ENCODE data around the gene RAP1GAP. TPM values are rescaled to one million over a fixed set of nuclear protein-coding genes. Genes with fewer than 3 reads are reported as not detected.

RAP1GAP gene
- total and polyA plus RNA-seq, 8 donors: 21.1 to 117 (median 59.2) TPM

- TF ChIP-seq POLR2A (IDR thresholded peaks at IDR 0.05) (no peak), POLR2AphosphoS5 (IDR thresholded peaks at IDR 0.05) (no peak), EP300 (IDR thresholded peaks at IDR 0.05) (no peak)
- TF ChIP-seq, protein P1, sequence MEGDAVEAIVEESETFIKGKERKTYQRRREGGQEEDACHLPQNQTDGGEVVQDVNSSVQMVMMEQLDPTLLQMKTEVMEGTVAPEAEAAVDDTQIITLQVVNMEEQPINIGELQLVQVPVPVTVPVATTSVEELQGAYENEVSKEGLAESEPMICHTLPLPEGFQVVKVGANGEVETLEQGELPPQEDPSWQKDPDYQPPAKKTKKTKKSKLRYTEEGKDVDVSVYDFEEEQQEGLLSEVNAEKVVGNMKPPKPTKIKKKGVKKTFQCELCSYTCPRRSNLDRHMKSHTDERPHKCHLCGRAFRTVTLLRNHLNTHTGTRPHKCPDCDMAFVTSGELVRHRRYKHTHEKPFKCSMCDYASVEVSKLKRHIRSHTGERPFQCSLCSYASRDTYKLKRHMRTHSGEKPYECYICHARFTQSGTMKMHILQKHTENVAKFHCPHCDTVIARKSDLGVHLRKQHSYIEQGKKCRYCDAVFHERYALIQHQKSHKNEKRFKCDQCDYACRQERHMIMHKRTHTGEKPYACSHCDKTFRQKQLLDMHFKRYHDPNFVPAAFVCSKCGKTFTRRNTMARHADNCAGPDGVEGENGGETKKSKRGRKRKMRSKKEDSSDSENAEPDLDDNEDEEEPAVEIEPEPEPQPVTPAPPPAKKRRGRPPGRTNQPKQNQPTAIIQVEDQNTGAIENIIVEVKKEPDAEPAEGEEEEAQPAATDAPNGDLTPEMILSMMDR (IDR thresholded peaks at IDR 0.05): no peak
- Histone ChIP-seq H3K4me3 (no peak overlapping the region), H3K27me3 (no peaks in the 10 kb centered on the region), H3K9me3 (no peaks in the 10 kb centered on the region), H3K27ac (no peak overlapping the region), H3K4me1 (no peaks in the 10 kb centered on the region), H3K36me3 (peaks cover 26 to 90% (median 85%) of the 10 kb centered on the region in 4 donors)
- DNase-seq: no peak
- intact Hi-C loops (cut with DNase I; ENCODE audit: low total_unique reads): no loop called here
Measured at GRCh38 chr1:21693732-21694131, 24.6 kb upstream of the RAP1GAP start.

DNA sequence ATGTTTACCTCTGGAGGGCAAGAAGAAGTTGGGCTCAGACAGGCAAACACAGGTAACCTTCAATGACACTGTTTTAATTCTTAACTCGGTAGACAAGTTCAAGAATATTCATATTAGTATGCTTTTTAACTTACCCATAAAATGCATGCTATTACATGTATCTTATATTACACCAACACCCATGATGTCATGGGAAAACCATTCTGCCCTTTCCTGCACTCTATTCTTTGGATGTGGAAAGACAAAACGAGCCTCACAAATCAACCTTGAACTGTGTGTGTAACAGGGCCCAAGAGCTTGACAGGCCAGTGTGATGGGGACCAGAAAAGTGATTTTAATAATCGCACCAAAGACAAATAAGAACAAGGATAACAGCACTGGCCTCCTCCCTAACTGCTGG is 22.6 kb upstream of the RAP1GAP start:
- TF ChIP-seq POLR2AphosphoS5 (IDR thresholded peaks at IDR 0.05): no peak
- no peak for TF ChIP-seq POLR2A (IDR thresholded peaks at IDR 0.05)
- TF ChIP-seq, protein P1 (IDR thresholded peaks at IDR 0.05): no peak
- no peak for TF ChIP-seq EP300 (IDR thresholded peaks at IDR 0.05)
- DNase-seq: no peak
- intact Hi-C loops (cut with DNase I; ENCODE audit: low total_unique reads): no loop called here
- no peak overlapping the region for H3K4me3 ChIP-seq
- H3K27ac ChIP-seq: no peak overlapping the region
- H3K4me1 ChIP-seq: no peaks in the 10 kb centered on the region
- H3K36me3 ChIP-seq: peaks cover 39 to 100% (median 95%) of the 10 kb centered on the region in 4 donors
- no peaks in the 10 kb centered on the region for H3K27me3 ChIP-seq
- 64 to 77% (median 71%) methylated on average over 3 of the region's 3 CpGs for WGBS, 5 donors
- no peaks in the 10 kb centered on the region for H3K9me3 ChIP-seq

- no peaks in the 10 kb centered on the region for H3K9me3 ChIP-seq
- H3K4me1 ChIP-seq: no peaks in the 10 kb centered on the region
- 87 to 94% (median 91%) methylated on average over 6 of the region's 6 CpGs for WGBS, 5 donors
- TF ChIP-seq POLR2A (IDR thresholded peaks at IDR 0.05) (no peak), EP300 (IDR thresholded peaks at IDR 0.05) (no peak), POLR2AphosphoS5 (IDR thresholded peaks at IDR 0.05) (no peak)
- TF ChIP-seq, protein P1 (IDR thresholded peaks at IDR 0.05): no peak
- intact Hi-C loops (cut with DNase I; ENCODE audit: low total_unique reads): no loop called here
- no peak for DNase-seq
- H3K27me3 ChIP-seq: no peaks in the 10 kb centered on the region
- no peak overlapping the region for H3K27ac ChIP-seq
- peaks cover 39 to 100% (median 99%) of the 10 kb centered on the region in 4 donors for H3K36me3 ChIP-seq
- H3K4me3 ChIP-seq: no peak overlapping the region
Measured at GRCh38 chr1:21689661-21690372, 20.7 kb upstream of the RAP1GAP start.

DNA sequence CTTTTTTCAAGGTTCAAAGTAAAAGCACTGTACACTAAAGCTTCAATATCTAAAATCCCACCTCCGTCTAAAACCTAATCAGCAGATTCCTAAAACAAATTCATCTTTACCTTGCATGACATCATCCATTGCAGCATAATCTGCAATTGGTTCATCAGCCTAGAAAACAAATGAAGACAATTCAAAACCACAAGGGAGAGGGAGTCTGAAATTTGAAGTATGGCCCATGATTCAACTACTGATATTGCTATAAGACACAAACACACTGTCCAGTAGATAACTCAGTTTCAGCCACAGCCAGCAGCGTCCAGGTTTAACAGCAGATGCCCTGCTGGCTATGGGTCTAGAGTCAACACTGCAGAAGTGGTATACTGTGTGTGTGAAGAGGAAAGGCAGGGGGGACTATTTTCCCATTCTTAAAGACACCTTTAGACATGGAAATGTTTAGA is 17.9 kb upstream of the RAP1GAP start:
- Histone ChIP-seq H3K36me3 (peaks cover 26 to 100% (median 97%) of the 10 kb centered on the region in 4 donors), H3K27ac (no peak overlapping the region), H3K4me1 (no peaks in the 10 kb centered on the region), H3K4me3 (no peak overlapping the region), H3K9me3 (no peaks in the 10 kb centered on the region), H3K27me3 (no peaks in the 10 kb centered on the region)
- intact Hi-C loops (cut with DNase I; ENCODE audit: low total_unique reads): no loop called here
- 79 to 94% (median 93%) methylated on average over 2 of the region's 2 CpGs for WGBS, 5 donors
- TF ChIP-seq POLR2AphosphoS5 (IDR thresholded peaks at IDR 0.05): no peak
- no peak for TF ChIP-seq POLR2A (IDR thresholded peaks at IDR 0.05)
- TF ChIP-seq, protein P1 (IDR thresholded peaks at IDR 0.05): no peak
- no peak for TF ChIP-seq EP300 (IDR thresholded peaks at IDR 0.05)
- DNase-seq: no peak

Data from stomach (tissue), 9 donors.